OCI-LY3 (cell line): Measurements from ENCODE around the gene NR6A1.

Experiments used
- CTCF ChIP-seq: fragments of 200-600, 300-600 bp; sonication (generic); IDR thresholded peaks from 2 replicates; pipeline ENCODE4 v1.5.1; 2014; ENCODE audit warnings: antibody characterized with exemption, low read length, low read depth
- EZH2phosphoT487 ChIP-seq: fragments of 200-600 bp; shearing (Covaris generic); IDR thresholded peaks from 2 replicates; pipeline ENCODE4 v1.6.1; 2018; ENCODE audit warnings: antibody characterized with exemption, mixed run types, low read depth

DNA sequence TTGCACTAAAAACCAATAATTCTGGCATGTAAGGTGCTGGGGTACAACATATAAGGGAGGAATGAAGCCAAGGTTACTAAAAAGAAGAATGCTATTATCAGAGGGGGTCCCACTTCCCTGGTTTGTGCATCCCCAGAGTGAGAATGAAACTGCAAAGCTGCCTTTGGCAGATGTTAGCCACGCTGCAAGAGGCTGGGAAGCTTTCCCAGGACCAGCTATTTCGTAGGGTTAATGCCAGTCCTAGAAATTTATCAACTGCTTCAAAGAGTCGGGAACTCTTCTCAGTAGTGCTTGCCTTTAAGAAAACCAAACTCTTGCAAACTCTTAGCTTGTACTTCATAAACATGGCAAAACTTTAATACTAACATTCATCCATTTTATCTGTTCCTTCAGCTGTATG, 176.4 kb downstream of the NR6A1 start:
- TF ChIP-seq CTCF, result no peak
- no peak for TF ChIP-seq EZH2phosphoT487
